Stimulated activated CD4-positive, alpha-beta T cell treated with anti-CD3 and anti-CD28 coated beads, Interleukin-2, amount 100 ng/mL, for 24 hours (primary cell): ENCODE measurements around the gene ZDHHC19.
"Not testable (repeated sequence)": the region's sequence is repeated elsewhere in the genome, so short reads cannot be mapped to it uniquely, and the experiment has no call there.

Experiments used
- DNase-seq, 2 donors: peaks; one replicate each; pipeline ENCODE4 v3.0.0-alpha.2; 2020

Gene ZDHHC19

DNA sequence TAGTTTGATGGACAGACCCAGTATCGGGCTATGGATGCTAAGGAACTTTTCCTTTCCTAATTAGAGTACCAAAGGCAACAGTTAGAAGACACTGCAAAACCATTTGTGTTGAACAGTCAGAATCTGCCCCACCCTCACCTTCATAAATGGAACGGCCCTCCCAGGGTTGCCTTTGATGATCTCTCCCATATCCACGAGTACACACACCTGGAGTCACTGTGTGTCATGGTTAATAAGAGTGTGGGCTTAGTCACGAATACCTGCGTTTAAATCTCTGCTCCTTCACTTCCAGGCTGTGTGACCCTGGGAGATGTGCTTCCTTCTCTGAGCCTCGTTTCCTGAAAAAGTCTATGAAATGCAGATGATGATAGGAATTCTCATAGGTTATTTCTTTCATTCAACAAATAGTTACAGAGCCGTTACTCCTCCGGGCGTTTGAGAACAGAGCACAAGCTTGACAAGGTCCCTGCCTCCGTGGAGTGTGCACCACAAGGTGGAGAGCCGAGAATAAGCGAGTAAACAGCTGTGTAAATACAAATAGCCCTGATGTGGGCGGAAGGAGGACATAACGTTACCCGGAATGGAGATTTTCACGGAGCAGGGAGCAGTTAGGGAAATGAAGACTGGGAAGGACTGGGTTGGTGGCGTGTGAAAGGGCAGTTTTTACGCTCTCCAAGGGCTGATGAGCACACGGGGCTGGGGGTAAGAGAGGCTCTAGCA is 11.8 kb upstream of the ZDHHC19 start:
- DNase-seq, result no peak

- DNase-seq, result no peak
These were observed 9.8 kb upstream of the ZDHHC19 start for GRCh38 chr3:196220991-196221390.

GRCh38 chr3:196220587-196220986 is 9.4 kb upstream of the ZDHHC19 start:
- DNase-seq, result no peak

DNA sequence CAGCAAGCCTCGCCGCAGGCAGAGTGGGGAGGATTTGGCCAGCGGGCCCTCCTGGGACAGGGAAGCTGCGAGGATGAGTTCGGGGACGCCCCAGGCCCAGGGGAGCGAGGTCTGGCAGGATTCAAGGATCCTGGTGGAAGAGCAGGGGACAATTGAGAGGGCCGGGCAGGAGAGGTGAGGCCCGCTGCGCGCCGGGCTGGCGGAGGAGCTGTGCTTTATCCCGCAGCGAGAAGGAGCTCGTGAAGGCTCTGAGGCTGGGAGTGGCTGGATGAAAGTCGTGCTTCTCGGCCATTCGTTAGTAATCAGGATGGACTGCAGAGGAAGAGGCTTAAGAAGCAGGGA is 8.7 kb upstream of the ZDHHC19 start:
- no peak for DNase-seq

- DNase-seq, result peak; percentile 59 to 62
These were observed 8.2 kb upstream of the ZDHHC19 start for GRCh38 chr3:196219194-196219969.

DNA sequence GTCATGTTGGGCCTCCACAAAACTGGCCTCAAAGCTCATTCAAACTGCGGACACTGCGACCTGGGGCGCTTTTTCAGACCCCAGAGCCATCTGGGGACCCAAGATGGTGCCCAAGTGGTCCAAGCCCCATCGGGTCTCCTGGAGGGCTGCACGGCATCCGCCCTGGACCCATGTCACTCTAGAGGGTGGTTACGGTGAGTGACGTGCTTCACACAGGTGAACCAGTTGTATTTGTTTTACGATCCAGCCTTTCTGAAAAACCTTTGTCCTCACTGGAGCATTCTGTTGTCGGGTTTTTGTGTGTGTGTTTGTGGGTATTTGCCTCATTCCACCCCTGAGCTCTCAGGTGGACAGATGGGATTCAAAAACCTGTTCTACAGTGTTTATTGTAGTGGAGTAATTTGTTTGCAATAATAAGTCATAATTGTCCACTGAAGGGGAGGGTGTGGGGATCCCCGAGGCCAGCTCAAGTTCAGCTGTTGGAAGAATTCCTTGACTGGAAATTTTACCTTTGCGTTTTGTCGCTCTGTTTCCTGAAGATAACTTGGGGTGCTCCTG is 7.0 kb upstream of the ZDHHC19 start:
- DNase-seq, result no peak

DNA sequence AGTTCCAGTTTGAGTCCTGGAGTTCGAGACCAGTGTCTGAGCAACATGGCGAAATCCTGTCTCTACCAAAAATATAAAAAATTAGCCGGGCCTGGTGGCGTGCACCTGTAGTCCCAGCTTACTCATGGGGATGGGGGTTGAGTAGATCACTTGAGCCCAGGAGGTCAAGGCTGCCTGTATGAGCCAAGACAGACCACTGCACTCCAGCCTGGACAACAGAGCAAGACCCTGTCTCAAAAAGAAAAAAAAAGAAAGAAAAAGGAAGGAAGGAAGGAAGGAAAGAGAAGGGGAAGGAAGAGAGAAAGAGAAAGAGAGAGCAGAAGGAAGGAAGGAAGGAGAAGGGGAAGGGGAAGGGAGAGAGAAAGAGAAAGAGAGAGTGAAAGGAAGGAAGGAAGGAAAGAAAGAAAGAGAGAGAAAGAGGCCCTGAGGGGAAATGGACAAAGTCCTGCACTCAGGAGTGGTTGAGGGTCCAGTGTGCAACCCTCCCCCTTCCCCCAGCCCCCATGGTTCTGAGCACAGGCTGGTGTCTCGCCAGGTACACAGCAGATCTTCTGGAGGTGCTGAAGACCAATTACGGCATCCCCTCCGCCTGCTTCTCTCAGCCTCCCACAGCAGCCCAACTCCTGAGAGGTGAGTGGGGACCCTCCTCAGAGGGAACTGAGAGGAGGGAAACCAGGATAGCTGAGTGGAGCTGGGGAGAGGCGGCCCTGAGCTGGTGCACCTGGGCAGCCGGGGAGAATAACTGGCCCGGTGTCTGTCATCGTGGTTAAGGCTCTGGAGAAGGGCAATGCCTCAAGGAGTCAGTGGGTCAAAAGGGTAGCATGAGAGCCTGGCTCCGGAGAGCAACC is 6.3 kb upstream of the ZDHHC19 start:
- no peak for DNase-seq

GRCh38 chr3:196216681-196217211 is 5.5 kb upstream of the ZDHHC19 start:
- no peak for DNase-seq

- no peak for DNase-seq
These were observed 4.9 kb upstream of the ZDHHC19 start, which contains the start of gene SLC51A for GRCh38 chr3:196216089-196216564. SLC51A (plus strand) TSS chr3:196216534; CDS start chr3:196216713, 179 bp downstream.

DNA sequence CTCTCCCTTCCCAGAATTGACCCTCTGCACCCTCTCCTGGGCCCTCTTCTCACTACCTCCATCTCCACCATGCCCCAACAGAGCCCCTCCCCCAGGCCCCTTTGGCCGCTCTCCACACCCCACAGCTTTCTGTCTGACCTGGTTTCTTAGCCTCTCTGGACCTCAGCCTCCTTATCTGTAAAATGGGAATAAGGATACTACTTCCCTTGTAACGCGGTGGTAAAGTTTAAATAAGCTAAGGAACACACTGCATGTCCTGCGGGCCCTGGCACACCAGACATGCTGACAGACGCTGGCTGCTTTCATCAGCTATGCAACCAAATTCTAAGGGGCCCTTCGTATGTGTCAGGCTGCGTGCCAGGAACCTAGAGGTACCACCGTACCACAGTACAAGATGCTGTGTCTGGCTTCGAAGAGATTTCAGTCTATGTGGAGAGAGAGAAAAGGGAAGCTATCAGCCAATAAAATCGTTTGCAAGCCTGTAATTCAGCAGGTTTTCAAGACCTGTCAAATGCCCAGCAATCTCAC is 4.4 kb upstream of the ZDHHC19 start:
- no peak for DNase-seq

DNA sequence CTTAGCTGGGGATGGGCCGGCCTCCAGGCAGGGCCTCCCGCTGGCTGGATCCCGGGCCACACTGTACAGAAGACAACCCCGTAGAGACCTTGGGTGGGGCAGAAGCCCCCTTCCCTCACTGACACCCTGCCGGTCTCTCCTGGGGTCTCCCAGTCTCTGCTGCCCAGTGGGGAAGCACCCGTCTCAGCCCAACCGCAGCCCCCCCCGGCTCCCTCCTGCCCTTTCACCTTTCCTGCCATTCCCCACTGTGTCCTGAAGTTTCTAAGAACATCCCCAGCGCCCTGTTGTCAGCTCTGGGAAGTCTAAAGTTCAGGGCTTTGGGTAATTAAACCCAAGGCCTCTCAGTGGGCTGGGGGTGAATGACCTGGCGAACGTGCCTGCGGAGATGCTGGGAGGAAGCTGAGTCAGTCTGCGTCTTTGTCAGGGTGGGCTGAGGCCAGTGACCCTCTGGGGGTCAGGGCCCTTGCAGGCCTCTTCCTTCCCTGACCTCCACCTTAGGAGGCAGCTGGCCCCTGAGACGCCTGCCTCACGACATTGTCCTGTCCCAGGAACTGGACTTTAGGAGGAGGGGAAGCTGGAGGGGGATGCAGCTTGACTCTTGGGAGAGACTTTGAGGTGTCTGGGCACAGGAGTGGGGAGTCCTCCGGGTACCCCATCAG is 3.7 kb upstream of the ZDHHC19 start:
- DNase-seq, result no peak

DNA sequence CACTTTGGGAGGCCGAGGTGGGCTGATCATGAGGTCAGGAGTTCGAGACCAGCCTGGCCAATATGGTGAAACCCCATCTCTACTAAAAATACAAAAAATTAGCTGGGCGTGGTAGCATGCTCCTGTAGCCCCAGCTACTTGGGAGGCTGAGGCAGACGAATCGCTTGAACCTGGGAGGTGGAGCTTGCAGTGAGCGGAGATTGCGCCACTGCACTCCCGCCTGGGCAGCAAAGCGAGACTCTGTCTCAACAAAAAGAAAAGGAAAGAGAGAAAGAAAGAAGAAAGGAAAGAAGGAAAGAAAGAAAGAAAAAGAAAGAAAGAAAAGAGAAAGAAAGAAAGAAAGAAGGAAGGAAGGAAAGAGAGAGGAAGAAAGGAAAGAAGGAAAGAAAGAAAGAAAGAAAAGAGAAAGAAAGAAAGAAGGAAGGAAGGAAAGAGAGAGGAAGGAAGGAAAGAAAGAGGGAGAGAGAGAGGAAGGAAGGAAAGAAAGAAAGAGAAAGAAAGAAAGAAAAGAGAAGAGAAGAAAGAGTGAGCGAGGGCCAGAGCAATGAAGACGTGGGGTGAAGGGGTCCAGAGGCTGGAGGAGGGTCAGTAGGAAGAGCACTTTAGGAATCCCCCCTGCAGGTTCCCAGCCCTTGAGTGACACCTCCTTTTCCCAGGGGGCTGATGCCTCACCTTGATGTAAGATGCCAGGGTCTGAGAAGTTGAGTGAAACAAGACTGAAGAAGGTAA is 1.1 kb downstream of the ZDHHC19 start:
- not testable (repeated sequence) for DNase-seq

- DNase-seq, result no peak
These were observed 2.1 kb downstream of the ZDHHC19 start for GRCh38 chr3:196208942-196209695.

DNA sequence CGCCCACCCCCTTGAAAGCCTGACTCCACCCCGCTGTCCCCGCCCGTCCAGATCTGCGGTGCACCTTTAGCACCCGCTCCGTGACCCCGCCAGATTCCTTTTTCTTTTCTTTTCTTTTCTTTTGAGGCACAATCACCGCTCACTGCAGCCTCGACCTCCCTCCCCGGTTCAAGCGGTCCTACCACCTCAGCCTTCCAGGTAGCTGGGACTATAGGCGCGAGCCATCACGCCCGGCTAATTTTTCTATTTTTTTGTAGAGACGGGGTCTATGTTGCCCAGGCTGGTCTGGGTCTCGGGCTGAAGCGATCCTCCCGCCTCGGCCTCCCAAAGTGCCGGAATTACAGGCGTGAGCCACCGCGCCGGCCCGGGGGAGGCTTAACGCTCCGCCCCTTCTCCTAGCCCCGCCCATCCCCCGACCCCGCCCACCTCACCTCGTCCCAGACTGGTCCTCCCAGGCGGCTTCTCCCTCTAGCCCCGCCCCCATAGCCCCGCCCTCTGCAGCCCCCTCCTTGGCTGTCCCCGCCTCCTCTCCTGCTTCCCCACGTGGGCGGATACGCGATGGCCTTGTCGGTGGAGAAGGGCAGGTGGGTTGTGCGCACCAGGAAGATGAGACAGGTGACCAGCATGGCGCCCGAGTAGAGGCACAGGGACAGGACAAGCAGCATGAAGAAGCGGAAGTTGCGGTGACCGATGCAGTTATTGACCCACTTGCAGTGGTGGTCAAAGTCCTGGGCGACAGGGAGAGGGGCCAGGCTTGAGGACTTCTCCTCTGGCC is 3.2 kb downstream of the ZDHHC19 start:
- DNase-seq, result peak; percentile 51 to 71

DNA sequence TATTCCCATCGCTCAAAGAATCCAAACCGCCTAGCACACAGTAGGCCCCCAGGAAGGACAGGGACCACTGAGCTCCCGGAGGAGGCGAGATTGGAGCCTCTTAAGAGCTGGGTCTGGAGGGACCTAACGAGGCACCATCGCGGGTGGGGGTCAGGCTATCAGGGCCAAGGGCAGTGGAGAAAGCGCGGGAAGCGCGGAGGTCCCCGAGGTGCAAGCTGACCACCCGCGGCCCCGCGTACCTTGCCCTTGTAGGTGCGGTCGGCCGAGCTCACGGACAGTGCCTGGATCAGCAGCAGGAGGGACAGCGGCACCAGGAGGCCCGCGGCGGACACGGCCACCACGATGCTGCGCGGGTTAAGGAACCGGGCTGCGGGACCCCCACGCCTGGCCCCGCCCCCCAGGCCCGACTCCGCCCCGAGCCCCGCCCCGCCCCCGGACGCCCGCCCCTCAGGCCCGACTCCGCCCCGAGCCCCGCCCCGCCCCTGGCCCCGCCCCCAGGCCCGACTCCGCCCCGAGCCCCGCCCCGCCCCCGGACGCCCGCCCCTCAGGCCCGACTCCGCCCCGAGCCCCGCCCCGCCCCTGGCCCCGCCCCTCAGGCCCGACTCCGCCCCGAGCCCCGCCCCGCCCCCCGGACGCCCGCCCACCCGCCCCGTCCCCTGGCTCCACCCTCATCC is 3.9 kb downstream of the ZDHHC19 start:
- peak in 1 of 2 donors; percentile 37 for DNase-seq

DNA sequence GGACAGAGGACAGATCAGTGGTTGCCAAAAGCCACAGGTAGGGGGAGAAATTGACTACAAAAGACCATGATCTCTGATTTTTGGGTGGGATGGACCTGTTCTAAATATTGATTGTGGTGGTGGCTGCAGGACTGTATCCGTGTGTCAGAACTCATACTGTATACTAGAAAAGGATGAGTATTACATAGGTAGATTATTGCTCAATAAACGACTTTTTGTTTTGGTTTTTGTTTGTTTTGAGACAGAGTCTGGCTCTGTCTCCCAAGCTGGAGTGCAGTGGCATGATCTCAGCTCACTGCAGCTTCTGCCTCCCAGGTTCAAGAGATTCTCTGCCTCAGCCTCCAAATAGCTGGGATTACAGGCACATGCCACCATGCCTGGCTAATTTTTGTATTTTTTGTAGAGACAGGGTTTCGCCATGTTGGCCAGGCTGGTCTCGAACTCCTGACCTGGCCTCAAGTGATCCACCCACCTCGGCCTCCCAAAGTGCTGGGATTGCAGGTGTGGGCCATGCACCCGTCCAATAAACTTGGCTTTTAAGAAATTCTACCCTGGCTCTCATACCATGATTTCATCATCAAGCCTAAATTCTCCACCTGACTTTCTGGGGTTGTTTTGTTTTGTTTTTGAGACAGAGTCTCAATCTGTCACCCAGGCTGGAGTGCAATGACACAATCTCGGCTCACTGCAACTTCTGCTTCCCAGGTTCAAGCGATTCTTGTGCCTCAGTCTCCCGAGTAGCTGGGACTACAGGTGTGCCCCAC is 5.6 kb downstream of the ZDHHC19 start:
- DNase-seq, result not testable (repeated sequence)

DNA sequence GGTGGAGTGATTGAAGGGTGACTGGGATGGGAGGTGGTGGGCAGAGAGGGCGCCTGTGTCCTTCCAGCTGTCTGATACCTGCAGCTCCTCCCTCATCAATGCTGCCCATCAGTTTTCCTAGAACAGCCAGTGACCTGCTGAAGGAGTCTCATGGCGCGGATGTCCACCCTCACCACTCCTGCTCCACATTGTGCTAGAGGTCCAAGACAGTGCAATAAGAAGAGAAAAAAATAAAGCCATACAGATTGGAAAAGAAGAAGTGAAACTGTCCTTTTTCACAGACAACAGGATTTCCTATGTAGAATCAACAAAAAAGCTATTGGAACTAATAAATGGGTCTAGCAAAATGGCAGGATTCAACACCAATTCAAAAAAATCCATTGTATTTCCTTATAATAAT is 7.4 kb downstream of the ZDHHC19 start:
- no peak for DNase-seq

DNA sequence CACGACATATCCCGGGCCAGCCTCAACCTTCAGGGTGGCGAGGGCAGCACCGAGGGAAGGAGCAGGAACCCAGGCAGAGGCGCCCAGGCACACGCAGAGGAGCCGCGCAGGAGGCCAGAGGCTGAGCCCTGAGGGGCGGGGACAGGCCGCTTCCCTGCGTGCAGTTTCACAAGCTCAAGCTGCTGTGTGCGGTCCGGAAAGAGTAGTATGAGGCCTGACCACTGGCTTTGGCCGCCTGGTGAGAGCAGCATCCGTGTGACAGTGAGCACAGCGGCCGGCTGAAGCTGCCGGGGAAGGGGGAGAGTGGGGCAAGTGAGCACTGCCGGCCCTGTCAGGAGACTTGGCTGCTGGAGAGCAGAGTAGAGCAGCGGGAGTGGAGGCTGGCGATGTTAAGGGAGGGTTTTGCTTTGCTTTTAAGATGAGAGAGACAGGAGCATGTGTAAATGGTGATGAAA is 8.7 kb downstream of the ZDHHC19 start:
- no peak for DNase-seq
